ENCODE data around the gene SLC4A5.
"Not testable (repeated sequence)": the region's sequence is repeated elsewhere in the genome, so short reads cannot be mapped to it uniquely, and the experiment has no call there.

The SLC4A5 gene

DNA sequence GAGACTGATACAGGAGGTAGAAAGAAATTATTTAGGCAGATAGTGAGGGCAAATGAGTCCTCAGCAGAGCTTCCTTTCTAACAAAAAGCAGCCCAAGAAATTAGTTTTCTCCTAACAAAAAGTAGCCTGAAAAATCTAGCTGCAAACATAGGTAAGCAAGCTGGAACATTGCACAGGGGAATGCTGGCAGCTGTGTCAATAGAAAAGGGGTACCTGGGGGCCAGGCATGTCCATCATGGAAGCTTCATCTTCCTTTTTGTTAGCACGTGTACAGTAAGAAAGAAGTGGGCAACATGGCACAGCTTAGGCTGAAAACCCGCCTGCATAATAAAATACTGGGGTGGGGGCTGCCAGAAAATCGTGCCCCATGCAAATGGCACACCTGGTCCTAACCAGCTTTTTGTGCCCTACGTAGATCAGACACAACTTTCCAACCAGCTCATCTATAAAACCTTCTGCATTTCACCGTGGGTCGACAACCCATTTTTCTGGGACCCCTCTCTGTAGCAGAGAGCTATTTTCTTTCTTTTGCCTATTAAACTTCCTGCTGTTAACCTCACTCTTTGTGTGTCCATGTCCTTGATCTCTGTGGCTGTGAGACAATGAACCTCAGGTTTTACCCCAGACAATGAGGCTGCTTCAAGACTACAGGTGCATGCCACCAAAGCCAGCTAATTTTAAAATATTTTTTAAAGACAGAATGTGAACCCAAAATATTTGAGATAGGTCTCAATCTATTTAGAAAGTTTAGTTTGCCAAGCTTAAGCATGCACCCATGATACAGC is 151.4 kb downstream of the SLC4A5 start:
- H3K4me1 ChIP-seq (ENCODE audit: low read depth, poor library complexity, severe bottlenecking), result peaks cover 33% of the 10 kb centered on the region
- no peaks in the 10 kb centered on the region for H3K79me2 ChIP-seq (ENCODE audit: insufficient read depth, low read depth)
- no peak overlapping the region for H3K4me3 ChIP-seq (IDR thresholded peaks at IDR 0.05; ENCODE audit: insufficient read depth, low read depth, low read length)
- no peak overlapping the region; the same call in 1 of the 2 replicates for H3K9ac ChIP-seq
- peak overlapping the region; percentile 47; the same call in 1 of the 2 replicates for H2AFZ ChIP-seq (ENCODE audit: low read depth)
- H4K20me1 ChIP-seq (ENCODE audit: insufficient read depth), result no peaks in the 10 kb centered on the region
- no peaks in the 10 kb centered on the region for H3K36me3 ChIP-seq (ENCODE audit: insufficient read depth)
- peak overlapping the region; percentile 47 for H3K4me2 ChIP-seq
- TF ChIP-seq, protein P1, sequence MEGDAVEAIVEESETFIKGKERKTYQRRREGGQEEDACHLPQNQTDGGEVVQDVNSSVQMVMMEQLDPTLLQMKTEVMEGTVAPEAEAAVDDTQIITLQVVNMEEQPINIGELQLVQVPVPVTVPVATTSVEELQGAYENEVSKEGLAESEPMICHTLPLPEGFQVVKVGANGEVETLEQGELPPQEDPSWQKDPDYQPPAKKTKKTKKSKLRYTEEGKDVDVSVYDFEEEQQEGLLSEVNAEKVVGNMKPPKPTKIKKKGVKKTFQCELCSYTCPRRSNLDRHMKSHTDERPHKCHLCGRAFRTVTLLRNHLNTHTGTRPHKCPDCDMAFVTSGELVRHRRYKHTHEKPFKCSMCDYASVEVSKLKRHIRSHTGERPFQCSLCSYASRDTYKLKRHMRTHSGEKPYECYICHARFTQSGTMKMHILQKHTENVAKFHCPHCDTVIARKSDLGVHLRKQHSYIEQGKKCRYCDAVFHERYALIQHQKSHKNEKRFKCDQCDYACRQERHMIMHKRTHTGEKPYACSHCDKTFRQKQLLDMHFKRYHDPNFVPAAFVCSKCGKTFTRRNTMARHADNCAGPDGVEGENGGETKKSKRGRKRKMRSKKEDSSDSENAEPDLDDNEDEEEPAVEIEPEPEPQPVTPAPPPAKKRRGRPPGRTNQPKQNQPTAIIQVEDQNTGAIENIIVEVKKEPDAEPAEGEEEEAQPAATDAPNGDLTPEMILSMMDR (conservative IDR thresholded peaks at IDR 0.05; ENCODE audit: low read depth, low read length), result no peak
- peak overlapping the region; percentile 20; the same call in 1 of the 2 replicates for H3K27ac ChIP-seq
- no peaks in the 10 kb centered on the region for H3K27me3 ChIP-seq (ENCODE audit: insufficient read depth, low read depth)

DNA sequence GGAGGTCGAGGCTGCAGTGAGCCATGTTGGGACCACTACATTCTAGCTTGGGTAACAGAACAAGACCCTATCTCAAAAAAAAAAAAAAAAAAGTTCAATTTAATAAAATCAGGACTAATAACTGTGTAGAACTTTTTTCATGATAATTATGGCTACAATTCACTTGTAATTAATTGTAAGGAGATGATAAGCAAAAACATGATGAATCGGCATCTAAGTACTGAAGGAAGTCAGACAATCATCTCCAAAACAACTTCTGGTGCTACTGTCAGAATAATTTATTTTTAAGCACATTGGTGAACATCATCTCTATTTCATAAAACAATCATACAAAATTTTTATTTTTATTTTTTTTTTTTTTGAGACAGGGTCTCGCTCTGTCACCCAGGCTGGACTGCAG is 154.5 kb downstream of the SLC4A5 start:
- TF ChIP-seq, protein P1 (conservative IDR thresholded peaks at IDR 0.05; ENCODE audit: low read depth, low read length), result no peak
- Histone ChIP-seq H3K4me3 (IDR thresholded peaks at IDR 0.05; ENCODE audit: insufficient read depth, low read depth, low read length) (no peak overlapping the region), H4K20me1 (ENCODE audit: insufficient read depth) (no peaks in the 10 kb centered on the region), H3K79me2 (ENCODE audit: insufficient read depth, low read depth) (no peaks in the 10 kb centered on the region), H3K9ac (no peak overlapping the region), H3K36me3 (ENCODE audit: insufficient read depth) (no peaks in the 10 kb centered on the region), H2AFZ (ENCODE audit: low read depth) (no peak overlapping the region), H3K27ac (no peak overlapping the region), H3K27me3 (ENCODE audit: insufficient read depth, low read depth) (no peaks in the 10 kb centered on the region), H3K4me1 (ENCODE audit: low read depth, poor library complexity, severe bottlenecking) (peaks cover 43% of the 10 kb centered on the region), H3K4me2 (no peak overlapping the region)

DNA sequence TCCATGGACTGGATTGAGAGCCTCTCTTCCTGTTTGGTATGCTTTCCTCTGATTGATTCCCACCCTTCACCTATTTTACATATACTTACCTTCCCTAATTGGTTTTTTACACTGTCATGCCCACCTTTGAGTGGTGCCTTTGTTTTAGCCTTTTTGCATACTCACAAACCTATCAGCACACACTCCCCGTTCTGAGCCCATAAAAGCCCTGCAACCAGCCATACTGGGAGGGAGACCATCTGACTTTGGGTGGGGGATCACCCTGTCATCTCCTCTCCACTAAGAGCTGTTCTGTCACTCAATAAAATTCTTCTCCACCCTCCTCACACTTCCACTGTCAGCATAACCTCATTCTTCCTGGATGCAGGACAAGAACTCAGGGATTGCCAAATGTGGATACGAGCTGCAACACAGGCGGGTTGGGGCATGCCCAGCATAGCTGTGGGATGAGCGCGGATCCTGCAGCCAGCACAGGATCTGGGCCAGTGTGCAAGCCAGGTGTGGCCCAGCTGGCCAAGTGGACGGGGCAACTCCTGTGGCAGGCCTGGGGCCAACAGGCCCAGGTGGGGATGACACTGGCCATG is 155.1 kb downstream of the SLC4A5 start:
- H3K4me2 ChIP-seq, result no peak overlapping the region

DNA sequence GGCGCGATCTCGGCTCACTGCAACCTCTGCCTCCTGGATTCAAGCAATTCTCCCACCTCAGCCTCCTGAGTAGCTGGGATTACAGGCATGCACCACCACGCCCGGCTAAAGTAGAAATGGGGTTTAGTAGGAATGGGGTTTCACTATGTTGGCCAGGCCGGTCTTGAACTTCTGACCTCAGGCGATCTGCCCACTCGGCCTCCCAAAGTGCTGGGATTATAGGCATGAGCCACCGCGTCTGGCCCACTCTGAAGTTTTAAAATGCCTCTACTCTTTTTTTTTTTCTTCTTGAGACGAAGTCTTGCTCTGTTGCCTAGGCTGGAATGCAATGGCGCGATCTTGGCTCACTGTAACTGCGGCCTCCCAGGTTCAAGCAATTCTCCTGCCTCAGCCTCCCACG is 156.5 kb downstream of the SLC4A5 start:
- not testable (repeated sequence) for H3K36me3 ChIP-seq (ENCODE audit: insufficient read depth); H2AFZ ChIP-seq (ENCODE audit: low read depth); H3K79me2 ChIP-seq (ENCODE audit: insufficient read depth, low read depth); H3K4me3 ChIP-seq (IDR thresholded peaks at IDR 0.05; ENCODE audit: insufficient read depth, low read depth, low read length); H3K27ac ChIP-seq; H3K27me3 ChIP-seq (ENCODE audit: insufficient read depth, low read depth); H4K20me1 ChIP-seq (ENCODE audit: insufficient read depth); H3K9ac ChIP-seq; H3K4me2 ChIP-seq
- H3K4me1 ChIP-seq (ENCODE audit: low read depth, poor library complexity, severe bottlenecking), result peaks cover 48% of the 10 kb centered on the region

More for the DNA sequence above, 155.1 kb downstream of the SLC4A5 start:
- H3K4me3 ChIP-seq (IDR thresholded peaks at IDR 0.05; ENCODE audit: insufficient read depth, low read depth, low read length), result no peak overlapping the region
- H3K4me1 ChIP-seq (ENCODE audit: low read depth, poor library complexity, severe bottlenecking), result peaks cover 48% of the 10 kb centered on the region
- TF ChIP-seq, protein P1 (conservative IDR thresholded peaks at IDR 0.05; ENCODE audit: low read depth, low read length), result no peak
- no peaks in the 10 kb centered on the region for H3K79me2 ChIP-seq (ENCODE audit: insufficient read depth, low read depth)
- H4K20me1 ChIP-seq (ENCODE audit: insufficient read depth), result no peaks in the 10 kb centered on the region
- H3K9ac ChIP-seq, result no peak overlapping the region
- no peak overlapping the region for H2AFZ ChIP-seq (ENCODE audit: low read depth)
- no peaks in the 10 kb centered on the region for H3K36me3 ChIP-seq (ENCODE audit: insufficient read depth)
- H3K27me3 ChIP-seq (ENCODE audit: insufficient read depth, low read depth), result no peaks in the 10 kb centered on the region
- no peak overlapping the region for H3K27ac ChIP-seq

DNA sequence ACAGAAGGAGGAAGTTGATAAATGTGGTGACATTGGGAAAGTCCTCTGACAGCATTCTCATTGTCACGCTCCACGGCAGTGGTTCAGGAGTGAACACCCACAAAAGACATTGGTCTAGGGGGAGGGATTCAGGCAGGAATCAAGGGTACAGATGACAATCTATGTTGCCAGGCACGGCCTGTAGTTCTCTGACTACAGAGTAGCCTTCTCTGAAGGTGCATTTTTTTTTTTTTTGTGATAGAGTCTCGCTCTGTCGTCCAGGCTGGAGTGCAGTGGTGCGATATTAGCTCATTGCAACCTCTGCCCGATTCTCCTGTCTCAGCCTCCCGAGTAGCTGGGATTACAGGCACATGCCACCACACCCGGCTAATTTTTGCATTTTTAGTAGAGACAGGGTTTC is 157.2 kb downstream of the SLC4A5 start:
- H3K79me2 ChIP-seq (ENCODE audit: insufficient read depth, low read depth), result no peaks in the 10 kb centered on the region
- no peaks in the 10 kb centered on the region for H4K20me1 ChIP-seq (ENCODE audit: insufficient read depth)
- no peak overlapping the region for H3K27ac ChIP-seq
- H3K27me3 ChIP-seq (ENCODE audit: insufficient read depth, low read depth), result no peaks in the 10 kb centered on the region
- no peak overlapping the region for H3K4me2 ChIP-seq
- no peak overlapping the region for H3K4me3 ChIP-seq (IDR thresholded peaks at IDR 0.05; ENCODE audit: insufficient read depth, low read depth, low read length)
- no peaks in the 10 kb centered on the region for H3K36me3 ChIP-seq (ENCODE audit: insufficient read depth)
- H3K4me1 ChIP-seq (ENCODE audit: low read depth, poor library complexity, severe bottlenecking), result peaks cover 48% of the 10 kb centered on the region
- no peak overlapping the region for H3K9ac ChIP-seq
- no peak overlapping the region for H2AFZ ChIP-seq (ENCODE audit: low read depth)
- TF ChIP-seq, protein P1 (conservative IDR thresholded peaks at IDR 0.05; ENCODE audit: low read depth, low read length), result no peak
